ENCODE data around the gene PLXNA4.

Gene PLXNA4

GRCh38 chr7:132228240-132228639, 348.0 kb downstream of the PLXNA4 start:
- TF ChIP-seq POLR2A (IDR thresholded peaks at IDR 0.05; ENCODE audit: low read depth, low read length): no peak
- TF ChIP-seq POLR2AphosphoS5 (IDR thresholded peaks at IDR 0.05; ENCODE audit: low read depth, low read length): no peak
- no peak for TF ChIP-seq TAF1 (IDR thresholded peaks at IDR 0.05; ENCODE audit: borderline replicate concordance, low read depth, low read length)
- DNase-seq (ENCODE audit: insufficient read length) (no peak), FAIRE-seq (no peak)

GRCh38 chr7:132226957-132227290, 349.3 kb downstream of the PLXNA4 start:
- TF ChIP-seq TAF1 (IDR thresholded peaks at IDR 0.05; ENCODE audit: borderline replicate concordance, low read depth, low read length) (no peak), POLR2AphosphoS5 (IDR thresholded peaks at IDR 0.05; ENCODE audit: low read depth, low read length) (no peak), POLR2A (IDR thresholded peaks at IDR 0.05; ENCODE audit: low read depth, low read length) (no peak)
- FAIRE-seq (no peak), DNase-seq (ENCODE audit: insufficient read length) (no peak)

- no peak for DNase-seq (ENCODE audit: insufficient read length)
- no peak for TF ChIP-seq POLR2A (IDR thresholded peaks at IDR 0.05; ENCODE audit: low read depth, low read length)
- TF ChIP-seq POLR2AphosphoS5 (IDR thresholded peaks at IDR 0.05; ENCODE audit: low read depth, low read length): no peak
- no peak for TF ChIP-seq TAF1 (IDR thresholded peaks at IDR 0.05; ENCODE audit: borderline replicate concordance, low read depth, low read length)
- FAIRE-seq: no peak
These were observed 350.0 kb downstream of the PLXNA4 start for GRCh38 chr7:132226046-132226956.

DNA sequence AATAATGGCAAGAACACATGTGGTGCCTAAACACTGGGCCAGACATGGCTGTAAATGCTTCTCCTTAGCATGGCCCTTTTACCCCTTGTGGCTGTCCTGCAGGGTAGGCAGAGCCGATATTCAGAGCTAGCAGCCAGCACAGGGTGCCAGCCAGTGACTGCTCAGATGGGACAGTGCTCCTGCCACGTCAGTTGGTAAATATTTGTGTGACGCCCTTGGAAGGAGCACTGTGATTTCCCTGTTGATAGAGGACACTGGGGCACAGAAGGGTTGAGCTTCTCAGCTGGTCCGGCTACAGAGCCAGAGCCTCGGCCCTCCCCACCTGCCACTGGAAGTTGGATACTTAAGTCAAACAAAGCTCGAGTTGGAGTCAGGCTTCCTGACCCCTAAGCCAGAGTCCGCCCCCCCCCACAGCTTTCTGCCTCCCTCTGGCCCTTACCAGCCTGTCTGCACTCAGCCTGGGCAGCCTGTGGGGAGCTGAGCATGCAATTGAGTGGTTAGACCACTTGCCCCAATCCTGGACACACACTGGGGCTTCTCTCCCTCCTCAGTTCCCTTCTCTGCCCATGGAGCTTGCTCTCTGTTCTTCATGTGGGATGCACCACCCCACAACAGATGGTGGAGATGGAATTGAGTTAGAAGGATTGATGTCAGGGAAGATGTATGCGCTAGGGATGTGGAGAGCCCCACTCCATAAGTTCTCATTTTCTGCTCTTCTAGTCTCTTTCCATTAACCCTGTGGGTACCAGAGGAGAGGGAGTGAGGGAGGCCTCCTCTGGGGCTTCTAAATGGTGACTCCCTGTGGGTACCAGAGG, 350.8 kb downstream of the PLXNA4 start:
- DNase-seq (ENCODE audit: insufficient read length) (no peak), FAIRE-seq (no peak)
- TF ChIP-seq TAF1 (IDR thresholded peaks at IDR 0.05; ENCODE audit: borderline replicate concordance, low read depth, low read length) (no peak), POLR2A (IDR thresholded peaks at IDR 0.05; ENCODE audit: low read depth, low read length) (no peak), POLR2AphosphoS5 (IDR thresholded peaks at IDR 0.05; ENCODE audit: low read depth, low read length) (no peak)

GRCh38 chr7:132221356-132221755, 354.9 kb downstream of the PLXNA4 start:
- FAIRE-seq: no peak
- no peak for DNase-seq (ENCODE audit: insufficient read length)
- TF ChIP-seq POLR2A (IDR thresholded peaks at IDR 0.05; ENCODE audit: low read depth, low read length) (no peak), TAF1 (IDR thresholded peaks at IDR 0.05; ENCODE audit: borderline replicate concordance, low read depth, low read length) (no peak), POLR2AphosphoS5 (IDR thresholded peaks at IDR 0.05; ENCODE audit: low read depth, low read length) (no peak)

GRCh38 chr7:132220060-132220459, 356.2 kb downstream of the PLXNA4 start:
- DNase-seq (ENCODE audit: insufficient read length) (no peak), FAIRE-seq (no peak)
- TF ChIP-seq TAF1 (IDR thresholded peaks at IDR 0.05; ENCODE audit: borderline replicate concordance, low read depth, low read length): no peak
- TF ChIP-seq POLR2AphosphoS5 (IDR thresholded peaks at IDR 0.05; ENCODE audit: low read depth, low read length): no peak
- TF ChIP-seq POLR2A (IDR thresholded peaks at IDR 0.05; ENCODE audit: low read depth, low read length): no peak

DNA sequence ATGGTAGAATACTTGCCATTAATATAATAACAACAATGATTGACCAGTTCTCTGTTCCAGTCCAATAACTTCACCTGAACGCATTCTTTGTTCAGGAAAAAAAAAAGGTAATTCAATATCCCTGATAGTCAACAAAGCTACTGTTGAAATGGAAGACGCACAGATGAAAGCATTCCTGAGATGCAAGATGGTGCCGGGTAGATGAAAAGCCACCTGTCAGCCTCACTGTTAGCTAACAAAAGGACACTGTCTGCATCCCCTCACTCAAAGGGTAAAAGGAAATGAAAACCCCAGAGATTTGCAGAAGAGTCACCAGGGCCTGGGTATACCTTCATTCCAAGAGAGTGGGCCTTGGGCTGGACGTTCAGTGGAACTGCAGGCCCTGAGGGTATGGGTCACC, 357.4 kb downstream of the PLXNA4 start:
- DNase-seq (ENCODE audit: insufficient read length) (no peak), FAIRE-seq (no peak)
- TF ChIP-seq POLR2A (IDR thresholded peaks at IDR 0.05; ENCODE audit: low read depth, low read length) (no peak), TAF1 (IDR thresholded peaks at IDR 0.05; ENCODE audit: borderline replicate concordance, low read depth, low read length) (no peak), POLR2AphosphoS5 (IDR thresholded peaks at IDR 0.05; ENCODE audit: low read depth, low read length) (no peak)

DNA sequence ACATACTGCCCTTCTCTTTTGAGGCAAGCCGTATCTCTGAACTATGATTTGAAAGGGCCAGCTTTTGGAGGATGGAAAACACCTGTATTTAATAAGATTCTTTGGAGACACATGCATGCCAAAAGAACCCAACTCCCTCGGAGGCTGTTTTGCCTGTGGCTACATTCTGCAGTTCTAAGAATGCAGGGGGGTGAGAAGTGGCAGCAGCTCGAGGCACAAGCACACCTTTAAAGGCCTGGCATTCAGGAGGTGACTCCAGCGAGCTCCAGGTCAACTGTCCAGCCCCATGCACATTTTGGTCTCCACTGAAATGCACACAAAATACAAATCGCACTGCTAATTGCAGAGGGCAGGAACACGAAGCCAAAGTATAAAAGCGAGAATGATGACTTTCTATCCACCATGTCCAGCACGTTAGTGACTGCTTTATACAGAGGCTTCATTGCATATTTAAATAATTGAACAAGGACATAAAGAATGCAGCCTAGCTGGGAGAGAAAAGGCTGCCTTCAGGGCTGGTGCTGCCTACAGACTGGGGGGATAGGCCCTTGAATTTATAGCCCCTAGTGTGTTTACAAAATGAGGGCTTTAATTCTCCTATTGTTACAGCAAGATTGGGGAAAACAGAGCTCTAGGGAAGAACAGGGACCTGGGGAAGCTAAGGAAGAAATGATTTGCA, 359.3 kb downstream of the PLXNA4 start:
- DNase-seq (ENCODE audit: insufficient read length) (no peak), FAIRE-seq (no peak)
- TF ChIP-seq TAF1 (IDR thresholded peaks at IDR 0.05; ENCODE audit: borderline replicate concordance, low read depth, low read length) (no peak), POLR2AphosphoS5 (IDR thresholded peaks at IDR 0.05; ENCODE audit: low read depth, low read length) (no peak), POLR2A (IDR thresholded peaks at IDR 0.05; ENCODE audit: low read depth, low read length) (no peak)

GRCh38 chr7:132214452-132214851, 361.8 kb downstream of the PLXNA4 start:
- DNase-seq (ENCODE audit: insufficient read length): no peak
- FAIRE-seq: no peak
- TF ChIP-seq POLR2AphosphoS5 (IDR thresholded peaks at IDR 0.05; ENCODE audit: low read depth, low read length) (no peak), POLR2A (IDR thresholded peaks at IDR 0.05; ENCODE audit: low read depth, low read length) (no peak), TAF1 (IDR thresholded peaks at IDR 0.05; ENCODE audit: borderline replicate concordance, low read depth, low read length) (no peak)

GRCh38 chr7:132213583-132213982, 362.7 kb downstream of the PLXNA4 start:
- DNase-seq (ENCODE audit: insufficient read length) (no peak), FAIRE-seq (no peak)
- TF ChIP-seq TAF1 (IDR thresholded peaks at IDR 0.05; ENCODE audit: borderline replicate concordance, low read depth, low read length) (no peak), POLR2AphosphoS5 (IDR thresholded peaks at IDR 0.05; ENCODE audit: low read depth, low read length) (no peak), POLR2A (IDR thresholded peaks at IDR 0.05; ENCODE audit: low read depth, low read length) (no peak)

GRCh38 chr7:132211971-132212370, 364.3 kb downstream of the PLXNA4 start:
- FAIRE-seq (no peak), DNase-seq (ENCODE audit: insufficient read length) (no peak)
- TF ChIP-seq POLR2A (IDR thresholded peaks at IDR 0.05; ENCODE audit: low read depth, low read length): no peak
- TF ChIP-seq POLR2AphosphoS5 (IDR thresholded peaks at IDR 0.05; ENCODE audit: low read depth, low read length): no peak
- no peak for TF ChIP-seq TAF1 (IDR thresholded peaks at IDR 0.05; ENCODE audit: borderline replicate concordance, low read depth, low read length)

Data from GM12892 (cell line).